Stimulated activated CD4-positive, alpha-beta T cell treated with anti-CD3 and anti-CD28 coated beads, TNF-alpha, amount 100 ng/mL, for 4 hours (primary cell): ENCODE data around the gene ZNF610.
"Not testable (repeated sequence)": the region's sequence is repeated elsewhere in the genome, so short reads cannot be mapped to it uniquely, and the experiment has no call there.

ENCODE experiments used
- DNase-seq, 3 experiments: peaks; one replicate each; pipeline ENCODE4 v3.0.0-alpha.2; 2020; ENCODE audit warnings: low read depth in 3 of 3

Gene ZNF610

GRCh38 chr19:52336117-52336790 lies at the start of gene ZNF610:
ZNF610 (plus strand) TSS chr19:52336243; CDS start chr19:52349173, 12,930 bp downstream.
- peak; percentile 75 to 83 (median 79) for DNase-seq

DNA sequence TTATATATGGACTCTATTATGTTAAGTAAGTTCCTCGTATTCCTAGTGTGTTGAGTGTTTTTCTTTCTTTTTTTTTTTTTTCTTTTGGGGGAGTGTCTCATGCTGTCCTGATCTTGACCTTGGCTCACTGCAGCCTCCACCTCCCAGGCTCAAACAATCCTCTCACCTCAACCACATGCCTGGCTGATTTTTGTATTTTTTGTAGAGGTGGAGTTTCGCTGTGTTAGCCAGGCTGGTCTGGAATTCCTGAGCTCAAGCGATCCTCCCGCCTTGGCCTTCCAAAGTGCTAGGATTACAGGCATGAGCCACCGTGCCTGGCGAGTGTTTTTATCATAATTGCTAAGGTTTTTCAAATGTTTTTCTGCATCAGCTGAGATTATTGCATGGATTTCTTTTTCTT lies 49.8 kb upstream of the ZNF610 start:
- DNase-seq: no peak

GRCh38 chr19:52291781-52292180 lies 44.3 kb upstream of the ZNF610 start:
- no peak for DNase-seq

DNA sequence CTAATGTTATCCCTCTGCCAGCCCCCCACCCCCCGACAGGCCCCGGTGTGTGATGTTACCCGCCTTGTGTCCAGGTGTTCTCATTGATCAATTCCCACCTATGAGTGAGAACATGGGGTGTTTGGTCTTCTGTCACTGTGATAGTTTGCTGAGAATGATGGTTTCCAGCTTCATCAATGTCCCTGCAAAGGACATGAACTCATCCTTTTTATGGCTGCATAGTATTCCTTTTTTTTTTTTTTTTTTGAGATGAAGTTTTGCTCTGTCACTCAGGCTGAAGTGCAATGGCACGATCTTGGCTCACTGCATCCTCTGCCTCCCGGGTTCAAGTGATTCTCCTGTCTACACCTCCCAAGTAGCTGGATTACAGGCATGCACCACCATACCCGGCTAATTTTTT lies 43.1 kb upstream of the ZNF610 start:
- DNase-seq: not testable (repeated sequence)

- DNase-seq: no peak
Measured at GRCh38 chr19:52296400-52296772, 39.7 kb upstream of the ZNF610 start.

DNA sequence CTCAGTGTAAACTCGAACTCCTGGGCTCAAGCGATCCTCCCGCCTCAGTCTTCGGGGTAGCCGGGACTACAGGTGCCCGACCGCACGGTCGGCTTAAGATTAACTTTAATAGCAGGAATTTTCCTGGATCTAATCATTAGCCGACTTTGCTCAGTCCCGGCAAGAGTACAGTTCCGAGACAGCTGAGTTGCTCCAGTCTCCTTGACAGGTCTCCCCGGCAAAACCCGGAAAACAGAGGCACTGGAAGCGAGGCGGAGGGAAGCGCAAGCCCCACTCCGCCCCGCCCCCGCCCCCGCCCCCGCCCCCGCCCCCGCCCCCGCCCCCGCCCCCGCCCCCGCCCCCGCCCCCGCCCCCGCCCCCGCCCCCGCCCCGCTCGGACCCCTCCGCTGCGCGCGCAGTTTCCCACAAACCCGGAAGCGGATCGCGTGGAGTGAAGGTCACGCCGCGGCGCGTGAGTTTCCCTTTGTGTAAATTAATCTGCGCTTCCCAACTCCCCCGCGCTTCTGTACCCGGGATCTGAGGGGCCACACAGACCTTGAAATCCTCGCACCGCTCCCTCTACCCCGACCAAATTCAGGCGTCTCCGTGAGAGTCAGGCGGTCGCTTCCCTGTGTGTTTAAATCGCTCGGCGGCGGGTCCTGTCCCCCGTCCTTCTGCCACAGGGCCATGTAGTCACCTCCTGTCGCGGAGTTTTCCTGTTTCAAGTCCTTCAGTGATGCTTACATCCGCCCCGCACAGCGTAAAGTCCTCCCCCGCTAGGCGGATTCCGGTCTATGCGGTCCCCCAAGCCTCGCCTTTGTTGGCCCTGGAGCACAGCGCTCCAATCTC lies 39.1 kb upstream of the ZNF610 start, which contains the start of gene ZNF480:
Gene ZNF480 (plus strand): TSS at position 397 of the 828 bp plus-strand sequence. CDS start 3,244 bp downstream, outside the sequence.
- DNase-seq: peak; percentile 52 to 76 (median 56)

- DNase-seq: no peak
Measured at GRCh38 chr19:52297601-52298364, 38.3 kb upstream of the ZNF610 start.

- no peak for DNase-seq
Measured at GRCh38 chr19:52307275-52307674, 28.8 kb upstream of the ZNF610 start.

DNA sequence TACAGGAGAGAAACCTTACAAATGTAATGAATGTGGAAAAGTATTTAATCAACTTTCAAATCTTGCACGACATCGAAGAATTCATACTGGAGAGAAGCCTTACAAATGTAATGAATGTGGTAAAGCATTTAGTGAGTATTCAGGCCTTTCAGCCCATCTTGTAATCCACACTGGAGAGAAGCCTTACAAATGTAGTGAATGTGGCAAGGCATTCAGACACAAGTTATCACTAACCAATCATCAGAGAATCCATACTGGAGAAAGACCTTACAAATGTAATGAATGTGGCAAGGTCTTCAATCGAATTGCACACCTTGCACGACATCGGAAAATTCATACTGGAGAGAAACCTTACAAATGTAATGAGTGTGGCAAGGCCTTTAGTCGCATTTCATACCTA lies 13.6 kb upstream of the ZNF610 start:
- DNase-seq: no peak

DNA sequence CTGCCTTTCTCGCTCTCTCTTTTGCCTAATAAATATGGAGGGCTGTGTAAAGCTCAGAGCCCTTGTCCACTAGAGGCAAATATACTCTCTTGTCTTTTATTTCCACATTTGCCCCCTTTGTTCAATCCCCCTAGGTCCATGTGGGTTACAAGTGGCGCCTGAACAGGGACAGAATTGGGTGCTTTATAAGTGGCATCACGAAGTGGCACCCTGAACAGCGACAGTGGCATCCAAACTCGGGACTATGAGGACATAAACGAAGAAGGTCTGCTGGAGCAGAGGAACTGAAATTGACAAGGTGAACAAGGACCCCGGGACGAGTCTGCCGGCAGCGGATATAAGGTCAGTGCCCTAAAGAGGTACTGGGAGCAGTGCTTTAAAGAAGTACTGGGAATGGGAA lies 4.3 kb upstream of the ZNF610 start:
- DNase-seq: no peak

- DNase-seq: no peak
Measured at GRCh38 chr19:52335768-52336116, 301 bp upstream of the ZNF610 start.

DNA sequence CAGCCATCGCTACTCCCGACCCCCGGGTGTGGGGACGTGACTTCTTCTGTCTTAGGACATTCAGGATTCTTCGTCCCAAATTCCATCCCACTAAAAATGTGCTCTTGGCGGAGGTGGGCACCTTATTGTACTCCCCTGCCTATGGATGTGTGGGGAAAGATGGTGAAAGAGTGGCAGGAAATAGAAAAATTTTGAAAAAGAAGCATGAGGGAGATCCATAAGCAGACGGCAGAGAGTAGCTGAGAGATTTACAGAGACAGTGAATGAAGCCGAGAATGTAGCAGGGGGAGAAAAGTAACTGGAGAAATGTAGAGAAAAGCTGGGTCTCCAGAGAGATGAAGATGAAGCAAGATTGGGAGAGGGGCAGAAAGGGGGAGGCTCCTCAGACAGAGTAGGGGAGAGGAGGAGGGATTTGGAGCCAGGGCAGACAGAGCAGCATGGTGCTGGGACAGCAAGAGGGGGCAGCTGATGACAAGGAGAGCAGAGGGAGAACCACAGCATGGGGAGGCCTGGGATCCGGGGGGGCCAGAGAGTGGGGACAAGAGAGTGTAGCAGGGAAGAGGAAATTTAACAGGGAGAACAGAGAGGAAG lies 843 bp downstream of the ZNF610 start:
- no peak for DNase-seq

GRCh38 chr19:52339022-52339421 lies 3.0 kb downstream of the ZNF610 start:
- not testable (repeated sequence) for DNase-seq

DNA sequence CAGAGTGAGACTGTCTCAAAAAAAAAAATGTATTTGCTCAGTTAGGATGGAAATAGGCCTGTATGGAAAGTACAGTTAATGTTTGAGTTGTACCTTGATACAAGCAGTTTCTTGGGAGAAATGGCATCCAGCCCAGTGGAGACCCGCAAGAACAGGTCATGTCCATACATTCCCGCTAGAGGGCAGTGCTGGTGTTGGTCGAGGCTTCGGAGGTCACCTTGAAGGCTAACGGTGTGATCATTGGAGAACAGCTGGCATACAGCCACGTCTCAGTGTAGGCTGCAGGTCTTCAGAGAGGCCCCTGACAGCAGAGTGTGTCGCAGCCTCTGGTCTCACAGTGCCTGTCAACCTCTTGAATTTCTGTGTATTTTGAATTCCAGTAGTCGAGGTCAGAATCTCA lies 7.5 kb downstream of the ZNF610 start:
- DNase-seq: peak in 2 of 3 experiments; percentile 4 to 17

GRCh38 chr19:52345162-52345561 lies 9.1 kb downstream of the ZNF610 start:
- DNase-seq: no peak

DNA sequence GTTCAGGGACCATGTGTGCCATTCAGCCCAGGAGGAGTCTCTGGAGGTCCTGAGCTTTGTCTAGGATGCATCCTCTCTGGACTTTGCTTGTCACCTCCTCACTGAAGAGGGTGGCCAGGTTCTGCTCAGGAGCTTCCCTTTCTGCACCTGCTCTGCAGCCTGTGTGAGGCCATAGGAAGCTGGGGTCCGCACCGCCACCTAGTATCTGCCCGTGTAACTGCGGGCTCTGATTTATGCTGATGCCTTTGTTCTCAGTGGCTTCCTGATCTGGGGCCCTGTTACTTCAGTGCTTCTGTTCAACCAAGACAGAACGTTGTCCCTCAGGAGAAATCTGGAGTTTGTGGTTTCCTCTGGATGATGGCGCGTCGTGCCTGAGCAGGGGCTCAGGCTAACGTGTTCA lies 15.5 kb downstream of the ZNF610 start:
- no peak for DNase-seq

DNA sequence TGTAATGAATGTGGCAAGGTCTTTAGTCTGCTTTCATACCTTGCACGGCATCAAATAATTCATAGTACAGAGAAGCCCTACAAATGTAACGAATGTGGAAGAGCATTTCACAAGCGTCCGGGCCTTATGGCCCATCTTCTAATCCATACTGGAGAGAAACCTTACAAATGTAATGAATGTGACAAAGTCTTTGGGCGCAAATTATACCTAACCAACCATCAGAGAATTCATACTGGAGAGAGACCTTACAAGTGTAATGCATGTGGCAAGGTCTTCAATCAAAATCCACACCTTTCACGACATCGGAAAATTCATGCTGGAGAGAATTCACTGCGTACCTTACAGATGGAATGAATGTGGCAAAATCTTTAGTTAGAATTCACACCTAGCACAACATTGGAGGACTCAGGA lies 30.4 kb downstream of the ZNF610 start:
- DNase-seq: no peak

GRCh38 chr19:52369559-52370340 lies 33.7 kb downstream of the ZNF610 start, which contains the start of gene ZNF880:
ZNF880 (plus strand) TSS chr19:52369923; CDS start chr19:52369966, 43 bp downstream.
- DNase-seq: peak; percentile 85 to 87 (median 87)

DNA sequence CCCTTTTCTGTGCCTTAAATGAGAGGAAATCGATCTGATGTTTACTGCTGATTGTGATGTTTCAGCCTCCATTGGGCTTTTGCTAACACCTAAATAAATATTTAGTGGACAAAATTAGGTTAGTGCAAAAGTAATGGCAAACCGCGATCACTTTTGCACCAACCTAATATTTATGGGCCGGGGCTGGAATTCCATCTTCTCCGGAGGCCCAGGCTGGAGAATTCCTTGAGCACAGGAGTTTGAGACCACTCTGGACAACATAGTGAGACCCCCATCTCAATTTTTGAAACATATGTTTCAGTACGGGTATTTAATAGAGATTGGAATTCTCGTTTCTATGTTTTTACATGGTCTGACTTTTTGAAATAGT lies 34.3 kb downstream of the ZNF610 start:
- DNase-seq: no peak

DNA sequence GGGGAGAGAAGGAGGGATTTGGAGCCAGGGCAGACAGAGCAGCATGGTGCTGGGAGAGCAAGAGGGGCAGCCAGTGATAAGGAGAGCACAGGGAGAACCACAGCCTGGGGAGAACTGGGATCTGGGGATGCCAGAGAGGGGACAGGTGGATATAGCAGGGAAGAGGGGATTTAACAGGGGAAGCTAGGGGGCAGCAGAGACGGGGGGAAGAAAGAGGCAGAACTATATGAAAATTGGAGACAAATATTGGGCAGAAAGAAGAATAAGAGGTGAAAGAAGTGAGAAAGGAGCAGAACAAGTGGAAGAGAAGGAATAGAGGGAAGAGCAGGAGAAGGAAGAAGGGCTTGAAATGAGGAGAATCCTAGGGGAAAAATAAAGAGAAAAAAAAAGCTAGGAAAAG lies 55.1 kb downstream of the ZNF610 start:
- DNase-seq: no peak
